GM21723 (cell line): ENCODE results near the gene COTL1.

Source experiments
- ATAC-seq: cut with Tn5 transposase; IDR thresholded peaks from one replicate; pipeline ENCODE4 v1.9.1; 2021; ENCODE audit warnings: mild to moderate bottlenecking, moderate library complexity; ENCODE audit not compliant: unreplicated experiment

Gene COTL1

DNA sequence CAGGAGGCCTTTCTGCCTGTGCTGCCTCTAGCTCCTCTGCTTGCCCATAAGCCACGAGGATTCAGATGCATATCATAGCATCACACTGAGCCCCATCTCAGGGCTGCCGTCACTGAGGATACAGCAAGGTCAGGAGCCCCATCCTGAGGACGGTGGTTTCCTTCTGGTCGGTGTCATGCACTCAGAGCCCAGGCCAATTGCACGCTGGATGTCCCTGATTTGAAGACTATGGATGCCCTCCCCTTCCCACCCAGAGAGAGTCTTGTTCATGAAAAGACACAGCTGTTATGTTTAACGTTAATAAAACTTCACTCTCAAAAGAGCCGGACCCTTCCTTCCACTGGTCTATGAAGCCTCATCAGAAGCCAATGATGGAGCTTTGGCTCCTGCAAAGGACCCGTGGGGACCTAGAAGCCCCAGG, 19.9 kb downstream of the COTL1 start:
- ATAC-seq: no peak

DNA sequence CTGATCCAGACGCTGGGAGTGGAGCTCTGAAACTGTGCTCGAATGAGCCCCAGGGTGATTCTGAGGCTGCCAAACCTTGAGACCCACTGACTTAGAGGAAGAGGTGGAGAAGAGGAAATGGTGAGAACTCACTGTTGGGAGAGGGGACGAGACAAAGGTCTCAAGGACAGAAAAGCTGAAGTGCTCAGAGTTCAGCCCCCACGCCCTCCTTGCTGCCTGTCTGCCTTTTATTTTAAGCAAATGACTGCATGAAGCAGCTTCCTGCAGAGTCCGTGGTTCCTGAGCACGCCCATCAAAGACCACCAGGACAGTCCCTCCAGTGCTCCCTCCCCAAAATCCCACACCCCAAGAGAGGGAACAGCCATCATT, 20.4 kb downstream of the COTL1 start:
- no peak for ATAC-seq

DNA sequence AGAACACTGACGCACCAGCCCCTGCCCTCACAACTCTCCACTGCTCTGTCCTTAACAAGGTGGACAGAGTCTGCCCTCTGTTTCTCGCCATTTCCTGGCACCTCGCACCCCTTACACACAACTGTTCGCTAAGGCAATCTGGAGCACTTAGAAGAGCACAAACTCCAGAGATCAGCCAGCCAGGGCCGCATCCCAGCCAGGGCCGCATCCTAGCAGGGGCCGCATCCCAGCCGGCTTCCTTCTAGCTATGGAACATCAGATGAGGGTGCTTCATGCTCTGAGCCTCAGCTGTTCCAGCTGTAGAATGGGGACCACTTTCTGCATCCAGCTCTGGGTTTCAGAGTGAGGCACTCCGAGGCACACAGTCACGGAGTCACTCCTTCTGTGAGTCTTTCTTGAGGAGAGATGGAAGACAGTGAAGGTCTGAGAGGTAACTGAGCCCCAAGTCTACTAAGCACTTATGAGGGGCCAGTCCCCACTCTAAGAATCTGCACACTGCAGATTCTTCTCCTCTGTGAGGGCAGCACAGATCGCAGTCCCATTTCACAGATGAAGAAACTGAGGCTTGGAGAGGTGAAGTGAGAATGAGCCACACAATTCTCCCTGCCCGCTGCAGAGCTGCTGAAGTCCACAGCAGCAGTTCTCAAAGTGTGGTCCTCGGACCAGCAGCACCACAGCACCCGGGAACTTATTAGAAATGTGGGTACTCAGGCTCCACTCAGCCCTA, 20.9 kb downstream of the COTL1 start:
- ATAC-seq: no peak

DNA sequence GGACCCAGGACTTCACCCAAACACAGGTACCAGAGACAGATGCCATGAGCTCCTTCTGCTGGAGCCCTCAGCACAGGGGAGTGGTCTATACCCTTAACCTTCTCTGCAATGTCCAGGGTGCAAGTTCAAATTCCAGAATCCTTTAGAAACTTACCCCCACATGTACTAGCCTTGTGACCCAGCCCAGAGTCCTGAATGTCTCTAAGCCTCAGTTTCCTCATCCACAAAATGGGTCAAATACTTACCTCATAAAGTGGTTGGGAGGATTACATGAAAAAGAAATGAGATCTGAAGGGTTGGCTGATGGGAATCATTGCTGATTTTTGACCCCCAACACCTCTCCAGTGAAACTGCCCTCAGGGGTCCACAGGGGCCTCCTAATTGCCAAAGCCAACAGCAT, 21.7 kb downstream of the COTL1 start:
- ATAC-seq: no peak

DNA sequence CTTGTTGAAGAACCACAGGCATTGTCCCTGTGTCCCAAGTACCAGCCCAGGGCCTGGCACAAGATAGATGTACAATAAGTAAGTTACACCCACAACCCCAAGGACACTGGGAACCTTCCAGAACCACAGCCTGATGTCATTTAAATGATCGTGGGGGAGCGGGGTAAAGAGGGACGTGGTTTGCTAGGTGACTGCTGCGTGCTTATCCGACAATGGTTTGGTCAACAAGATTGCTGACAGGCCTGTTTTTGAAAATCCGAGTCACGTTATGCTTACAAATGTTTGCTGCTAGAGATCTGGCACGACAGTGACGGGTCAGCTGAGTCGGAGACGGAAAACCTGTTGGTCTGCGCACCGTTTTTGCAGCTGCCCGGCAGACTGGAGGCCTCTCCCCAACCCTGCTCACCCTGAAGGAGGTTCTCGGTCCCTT, 22.8 kb downstream of the COTL1 start:
- ATAC-seq: no peak

DNA sequence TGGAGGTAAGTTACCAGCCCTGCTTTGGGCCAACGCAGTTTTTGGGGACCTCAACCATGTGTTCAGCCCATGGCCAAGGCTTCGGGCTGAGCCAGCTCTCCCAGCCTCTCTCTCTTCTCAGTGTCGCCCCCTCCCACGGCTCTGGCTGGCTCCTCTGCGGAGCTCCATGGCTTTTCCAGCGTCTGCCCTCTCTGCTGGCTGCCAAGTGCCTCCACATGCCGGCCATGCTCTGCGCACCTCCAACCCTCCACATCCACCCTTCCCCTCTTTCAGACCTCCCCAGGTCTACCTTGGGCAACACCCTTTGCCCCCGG, 23.2 kb downstream of the COTL1 start:
- no peak for ATAC-seq

DNA sequence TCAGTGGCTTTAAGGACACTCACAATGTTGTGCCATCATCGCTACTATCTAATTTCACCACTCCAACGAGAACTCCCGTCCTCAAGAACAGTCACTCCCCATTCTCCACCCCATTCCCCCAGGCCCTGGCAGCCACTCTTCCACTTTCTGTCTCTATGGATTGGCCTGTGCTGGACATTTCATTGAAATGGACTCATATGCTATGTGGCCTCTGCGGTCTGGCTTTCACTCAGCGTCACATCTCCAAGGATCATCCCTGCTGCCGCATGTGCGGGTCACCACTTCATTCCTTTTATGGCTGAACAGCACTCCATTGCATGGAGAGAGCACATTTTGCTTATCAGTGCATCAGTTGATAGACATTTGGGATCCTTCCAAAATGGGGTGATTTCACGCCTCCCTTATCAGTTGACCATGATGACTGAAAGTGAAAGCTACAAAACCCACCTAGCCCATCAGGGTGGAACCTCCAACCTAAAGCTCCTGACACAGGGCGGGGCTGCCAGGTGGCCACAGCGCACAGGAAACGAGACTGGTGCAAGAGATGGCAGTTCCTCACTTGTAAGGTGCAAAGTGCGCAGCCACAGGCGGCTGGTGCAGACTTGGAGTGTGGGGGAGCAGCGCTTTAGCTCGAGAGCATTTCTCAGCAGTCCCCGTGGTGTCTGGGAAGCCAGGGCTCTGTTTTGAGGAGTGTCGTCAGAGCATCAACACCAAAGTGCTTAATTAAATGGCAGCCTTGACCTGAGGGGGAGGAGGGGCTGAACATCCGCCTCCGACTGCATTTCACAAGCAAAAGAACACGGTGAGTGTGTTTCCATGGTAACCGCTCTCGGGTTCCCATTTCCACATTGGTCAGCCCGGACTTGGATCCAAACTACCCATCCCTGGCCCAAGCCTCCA, 23.8 kb downstream of the COTL1 start:
- peak; percentile 88 for ATAC-seq

DNA sequence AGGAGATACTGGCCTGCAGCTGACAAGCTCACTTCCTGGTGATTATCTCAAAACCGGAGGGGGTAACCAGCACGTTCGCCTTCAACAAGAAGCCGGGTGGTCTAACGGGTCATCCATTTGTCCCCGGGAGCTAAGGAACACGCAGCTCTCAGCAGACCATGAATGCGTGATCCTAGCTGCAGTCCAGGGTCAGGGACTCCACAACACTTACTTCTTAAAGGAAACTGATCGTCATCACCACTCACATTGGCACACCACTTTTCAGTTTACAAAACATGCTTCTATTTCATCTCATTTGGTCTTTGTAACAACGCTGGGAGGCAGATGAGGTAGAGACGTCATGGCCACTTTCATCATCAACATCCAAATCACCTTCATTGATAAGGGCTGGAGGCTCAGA, 25.2 kb downstream of the COTL1 start:
- ATAC-seq: no peak

DNA sequence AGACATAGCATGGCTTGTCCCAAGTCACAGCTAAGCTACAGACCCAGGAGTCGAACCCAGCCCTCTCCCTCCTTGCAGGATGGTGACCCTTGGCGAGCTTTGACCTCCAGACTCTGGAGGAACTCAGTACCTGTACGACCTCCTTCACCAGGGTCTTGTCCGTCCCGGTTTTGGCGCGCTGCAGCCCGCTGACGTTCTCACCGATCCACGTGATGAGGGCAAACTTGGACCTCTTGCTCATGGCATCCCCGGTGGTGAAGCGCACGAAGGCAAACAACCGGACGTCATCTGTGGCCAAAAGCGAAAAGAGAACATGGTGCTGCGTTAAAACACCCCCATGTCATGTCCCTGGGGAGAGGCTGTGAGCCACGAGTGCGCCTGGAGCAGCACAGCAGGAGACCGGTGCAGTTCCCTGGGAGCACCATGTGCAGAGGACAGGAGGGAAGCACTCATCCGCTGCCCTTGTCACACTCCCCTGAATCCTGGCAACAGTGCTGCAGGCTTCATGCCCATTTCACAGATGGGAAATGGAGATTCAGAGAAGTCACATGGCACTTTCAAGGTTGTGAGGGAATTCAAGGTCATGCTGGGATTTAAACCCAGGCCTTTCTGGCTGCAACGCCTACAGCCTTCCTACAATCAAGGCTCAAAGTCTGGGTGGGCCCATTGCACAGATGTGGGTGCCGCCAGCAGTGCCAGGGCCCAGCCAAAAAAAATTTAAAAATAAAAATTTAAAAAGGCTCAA, 27.7 kb downstream of the COTL1 start:
- ATAC-seq: no peak

DNA sequence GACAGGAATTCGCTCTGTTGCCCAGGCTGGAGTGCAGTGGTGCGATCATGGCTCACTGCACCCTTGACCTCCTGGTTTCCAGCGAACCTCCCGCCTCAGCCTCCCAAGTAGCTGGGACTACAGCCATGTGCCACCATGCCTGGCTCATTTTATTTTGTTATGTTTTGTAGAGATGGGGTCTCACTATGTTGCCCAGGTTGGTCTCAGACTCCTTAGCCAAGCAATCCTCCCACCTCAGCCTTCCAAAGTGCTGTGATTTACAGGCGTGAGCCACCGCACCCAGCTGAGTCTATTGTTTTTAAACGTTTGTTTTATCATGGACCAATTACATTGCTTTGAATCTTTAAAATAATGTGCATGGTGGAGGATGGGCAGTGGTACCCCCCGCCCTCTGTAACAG, 28.9 kb downstream of the COTL1 start:
- no peak for ATAC-seq

DNA sequence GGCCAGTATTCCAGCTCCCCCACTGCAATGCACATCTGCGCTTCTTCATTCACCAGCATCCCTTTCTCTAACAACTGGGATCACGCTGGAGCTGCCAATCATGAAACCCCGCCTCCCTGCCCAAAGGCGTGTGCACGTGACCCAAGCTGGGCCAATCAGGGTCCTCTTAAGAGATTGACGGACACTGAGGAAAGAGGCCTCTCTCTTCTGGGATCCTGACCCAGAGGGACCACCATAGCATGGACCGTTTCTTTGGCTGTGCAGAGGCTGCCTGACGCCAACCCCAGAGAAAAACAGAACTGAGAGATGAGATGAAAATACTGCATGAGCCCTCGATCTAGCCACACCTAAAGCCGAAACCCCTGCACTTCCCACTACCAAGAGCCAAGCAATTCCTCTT, 32.0 kb downstream of the COTL1 start:
- peak; percentile 64 for ATAC-seq

DNA sequence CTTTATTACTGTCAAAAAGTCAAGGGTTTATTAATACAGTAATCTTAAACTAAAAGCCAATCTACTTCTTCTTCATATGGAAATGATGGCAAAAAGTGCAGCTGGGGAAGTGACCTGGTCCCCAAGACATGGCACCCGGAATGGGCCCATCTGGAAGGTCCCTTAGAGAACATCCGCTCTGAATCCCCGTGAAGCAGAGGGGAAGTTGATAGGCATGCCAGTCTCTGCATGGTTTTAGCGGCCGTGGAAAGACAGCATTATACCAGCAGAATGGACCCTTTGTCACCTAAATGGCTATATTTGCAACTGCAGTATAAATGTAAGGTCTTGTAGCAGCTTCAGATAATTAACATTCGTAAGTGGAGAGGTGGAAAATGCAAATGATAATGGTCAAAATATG, 32.4 kb downstream of the COTL1 start:
- ATAC-seq: no peak

DNA sequence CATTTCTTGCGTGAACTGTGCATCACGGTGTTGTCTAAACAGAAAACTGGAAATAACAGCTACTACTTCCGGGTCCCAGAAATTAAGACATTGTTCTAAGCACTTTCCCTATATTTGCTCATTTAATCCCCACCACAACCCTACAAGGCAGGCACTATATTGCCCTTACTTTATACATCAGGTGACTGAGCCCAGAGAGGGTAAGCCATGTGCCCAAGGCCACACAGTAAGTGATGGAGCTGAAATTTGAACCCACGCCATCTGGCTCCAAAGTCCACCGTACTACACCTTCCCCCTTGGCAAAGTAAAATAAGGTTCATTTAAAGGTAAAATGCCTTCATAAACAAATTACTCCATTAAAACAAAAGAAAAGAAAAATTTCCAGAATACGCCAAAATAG, 33.2 kb downstream of the COTL1 start:
- ATAC-seq: no peak

DNA sequence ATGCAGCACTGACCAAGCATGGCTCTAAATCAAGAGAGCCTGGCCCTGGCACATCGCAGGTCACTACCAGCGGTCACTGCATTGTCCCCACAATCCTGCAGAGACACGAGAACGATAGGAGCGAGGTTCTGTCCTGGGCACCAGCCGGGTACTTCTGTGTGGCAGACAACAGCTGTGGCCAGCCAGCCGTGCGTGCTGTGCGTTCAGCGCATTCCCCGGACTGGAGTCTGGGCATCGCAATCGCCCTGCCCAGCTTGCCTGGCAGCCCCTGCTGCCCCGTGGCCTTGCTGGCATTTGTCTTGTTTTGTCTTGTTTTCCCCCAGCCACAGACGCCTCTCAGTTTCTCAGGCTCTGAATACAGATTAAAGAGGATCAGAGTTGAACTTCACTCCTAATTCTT, 33.9 kb downstream of the COTL1 start:
- no peak for ATAC-seq

DNA sequence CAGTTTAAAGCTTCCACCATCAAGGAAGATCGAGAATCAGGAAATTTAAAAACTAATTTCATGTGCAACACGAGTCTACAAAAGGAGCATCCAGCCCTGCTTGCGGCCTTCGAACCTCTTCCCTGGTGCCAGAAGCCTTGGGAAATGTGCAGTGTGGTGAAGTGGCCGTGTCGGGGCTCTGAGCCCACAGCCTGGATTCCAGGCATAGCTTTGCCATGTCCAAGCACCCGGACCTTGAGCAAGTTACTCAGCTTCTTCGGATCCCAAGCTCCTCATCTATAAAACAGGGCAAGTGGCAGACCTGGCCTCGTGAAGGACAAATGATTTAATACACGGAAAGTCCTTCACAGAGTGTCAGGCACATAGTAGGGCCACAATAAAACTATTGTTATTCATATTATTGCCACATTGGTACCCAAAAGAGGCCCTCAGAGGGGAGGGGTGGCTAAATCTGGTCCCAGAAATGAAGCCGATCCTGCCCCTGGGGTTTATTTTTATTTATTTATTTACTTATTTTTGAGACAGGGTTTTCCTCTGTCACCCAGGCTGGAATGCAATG, 34.8 kb downstream of the COTL1 start:
- no peak for ATAC-seq

DNA sequence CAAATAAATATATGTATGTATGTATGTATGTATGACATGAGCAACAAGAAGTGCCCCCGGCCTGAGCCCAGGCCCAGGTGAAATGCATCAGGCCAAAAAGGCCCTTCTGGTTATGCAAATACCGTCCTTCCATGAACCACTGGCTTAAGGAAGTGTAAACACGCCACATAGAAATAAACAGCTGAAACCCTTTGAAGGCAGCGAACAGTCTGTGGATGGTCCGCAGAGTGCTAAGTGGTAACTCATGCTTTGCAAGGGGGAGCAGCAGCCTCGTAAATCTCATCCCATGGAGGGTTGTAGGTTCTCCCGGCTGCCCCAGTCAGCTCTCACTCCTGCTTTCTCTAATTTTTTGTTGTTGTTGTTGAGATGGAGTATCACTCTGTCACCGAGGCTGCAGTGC, 36.7 kb downstream of the COTL1 start:
- ATAC-seq: no peak

DNA sequence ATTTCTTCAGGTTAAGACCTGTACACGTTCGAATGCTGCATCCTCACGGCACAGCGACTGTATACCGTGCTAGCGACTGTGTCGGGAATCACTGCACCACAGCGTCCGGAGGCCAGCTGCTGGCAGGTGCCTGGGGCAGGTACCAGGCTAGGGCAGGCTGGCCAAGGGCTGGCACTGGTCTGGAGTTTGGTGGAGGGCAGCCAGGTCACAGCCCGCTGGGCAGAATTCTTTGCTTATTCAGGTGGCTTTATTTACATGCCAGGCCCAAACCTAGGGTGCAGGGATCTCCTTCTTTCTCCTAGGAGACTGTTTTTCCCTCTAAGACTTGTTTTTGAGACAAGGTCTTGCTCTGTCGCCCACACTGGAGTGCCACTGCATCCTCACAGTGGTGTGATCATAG, 37.9 kb downstream of the COTL1 start:
- no peak for ATAC-seq

DNA sequence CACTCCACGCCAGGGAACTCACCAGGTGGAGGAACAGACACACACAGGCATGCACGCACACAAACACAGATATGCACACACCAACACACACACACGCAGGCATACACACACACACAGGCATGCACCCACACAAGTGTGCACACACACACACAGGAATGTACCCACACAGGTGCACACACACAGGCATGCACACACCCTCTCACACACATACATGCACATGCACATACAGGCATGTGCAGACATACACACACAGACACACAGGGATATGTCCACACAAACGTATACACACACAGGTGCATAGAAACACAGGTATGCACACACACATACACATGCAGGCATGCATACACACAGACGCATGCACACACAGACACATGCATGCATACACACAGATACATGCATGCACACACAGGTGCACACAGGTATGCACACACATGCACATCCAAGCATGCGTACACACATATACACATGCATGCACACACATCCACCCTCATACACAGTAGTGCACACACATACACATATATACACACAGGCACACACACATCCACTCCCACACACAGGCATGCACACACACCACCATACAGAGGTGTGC, 39.2 kb downstream of the COTL1 start:
- ATAC-seq: no peak

DNA sequence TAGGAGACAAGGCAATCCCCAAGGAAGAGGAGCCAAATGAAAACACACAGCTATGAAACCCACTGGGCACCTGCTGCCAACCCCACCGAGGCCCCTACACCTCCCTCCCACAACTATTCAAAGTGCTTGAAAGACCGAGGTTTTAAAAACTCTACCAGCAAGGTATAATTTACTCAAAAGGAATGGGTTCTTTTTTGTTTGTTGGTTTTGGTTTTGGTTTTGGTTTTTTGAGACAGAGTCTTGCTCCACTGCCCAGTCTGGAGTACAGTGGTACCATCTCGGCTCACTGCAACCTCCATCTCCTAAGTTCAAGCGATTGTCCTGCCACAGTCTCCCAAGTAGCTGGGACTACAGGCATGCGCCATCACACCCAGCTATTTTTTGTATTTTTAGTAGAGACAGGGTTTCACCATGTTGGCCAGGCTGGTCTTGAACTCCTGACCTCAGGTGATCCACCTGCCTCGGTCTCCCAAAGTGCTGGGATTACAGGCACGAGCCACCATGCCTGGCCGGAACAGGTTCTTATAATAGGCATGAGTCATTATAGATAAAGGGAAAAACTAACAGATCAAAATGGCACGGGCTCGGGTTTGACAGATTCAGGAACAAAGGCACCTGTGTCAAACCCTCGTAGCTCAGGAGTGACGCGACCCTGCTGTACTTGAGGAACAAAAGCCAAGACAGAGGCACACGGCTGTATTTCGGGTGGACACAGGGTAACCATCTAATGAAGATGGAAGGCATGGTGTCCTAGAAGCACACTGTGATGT, 40.7 kb downstream of the COTL1 start:
- ATAC-seq: no peak

DNA sequence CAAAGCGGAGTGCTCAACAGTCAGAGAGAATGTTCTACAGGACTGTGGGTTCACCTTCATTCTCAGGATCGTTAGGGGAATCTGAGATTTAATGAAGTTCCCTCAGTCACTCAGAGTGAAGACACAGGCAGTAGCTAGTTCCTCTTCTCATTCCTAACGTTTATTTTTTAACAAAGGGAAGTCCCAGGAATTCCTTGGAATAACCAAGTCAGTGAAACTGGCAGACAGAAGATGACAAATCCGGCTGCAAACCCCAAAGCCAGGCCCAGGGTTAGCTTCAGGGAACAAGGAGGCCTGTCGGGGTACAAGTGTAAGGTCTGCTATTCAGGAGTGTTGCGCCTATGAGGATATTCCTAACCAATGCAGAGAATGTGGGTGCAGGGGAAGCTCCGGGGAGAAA, 42.0 kb downstream of the COTL1 start:
- ATAC-seq: no peak
